Activated naive CD4-positive, alpha-beta T cell treated with anti-CD3 and anti-CD28 coated beads, Interleukin-2, amount 50 U/mL, for 16 hours (primary cell): ENCODE data around the gene BBC3.

Experiments
- DNase-seq: peaks from one replicate; pipeline ENCODE4 v3.0.0-alpha.2; 2020

Gene BBC3

GRCh38 chr19:47188507-47189033 is 42.4 kb downstream of the BBC3 start:
- no peak for DNase-seq

- no peak for DNase-seq
Measured at GRCh38 chr19:47187797-47188196, 43.2 kb downstream of the BBC3 start.

DNA sequence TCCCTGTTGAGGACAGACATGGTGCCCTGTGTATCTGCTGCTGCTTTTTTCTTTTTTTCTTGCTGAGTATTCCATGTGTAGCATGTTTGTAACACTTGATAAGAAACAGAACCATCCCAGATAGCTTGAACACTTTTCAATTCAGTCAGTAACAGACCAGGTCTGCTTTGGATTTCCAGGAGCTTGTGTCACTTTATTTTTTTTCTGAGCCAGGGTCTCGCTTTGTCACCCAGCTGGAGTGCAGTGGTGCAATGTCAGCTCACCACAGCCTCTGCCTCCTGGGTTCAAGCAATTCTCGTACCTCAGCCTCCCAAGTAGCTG is 43.7 kb downstream of the BBC3 start:
- DNase-seq, result no peak

- DNase-seq, result peak; percentile 85
Measured at GRCh38 chr19:47186446-47187334, 44.3 kb downstream of the BBC3 start.

GRCh38 chr19:47183601-47184000 is 47.4 kb downstream of the BBC3 start:
- DNase-seq, result no peak

- DNase-seq, result no peak
Measured at GRCh38 chr19:47179653-47180310, 51.2 kb downstream of the BBC3 start.

GRCh38 chr19:47176627-47177090 is 54.3 kb downstream of the BBC3 start:
- peak; percentile 39 for DNase-seq

DNA sequence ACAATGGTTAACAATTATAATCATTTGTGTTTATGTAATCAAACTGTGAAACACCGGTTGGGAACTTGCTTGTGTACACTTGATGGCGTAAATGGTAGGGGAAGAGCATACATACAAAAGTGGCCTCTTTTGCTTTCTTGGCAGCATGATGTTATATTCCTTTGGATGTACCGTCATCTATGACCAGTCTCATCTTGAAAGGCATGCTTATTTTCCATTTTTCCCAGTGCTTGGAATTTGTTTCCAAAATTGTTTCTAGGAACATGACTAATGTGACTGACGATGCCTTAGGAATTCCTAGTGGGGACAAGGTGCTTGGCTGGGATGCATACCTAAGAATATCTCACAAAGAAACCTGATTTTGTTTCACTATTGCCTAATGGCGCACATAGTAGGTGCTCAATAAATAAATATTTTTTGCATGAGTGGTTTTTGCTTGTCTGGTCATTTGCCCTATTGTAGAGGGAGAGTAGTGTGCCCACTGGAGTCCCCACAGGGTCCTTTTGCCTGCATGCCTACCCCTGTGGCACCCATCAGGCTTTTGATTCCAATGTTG is 54.9 kb downstream of the BBC3 start:
- DNase-seq, result no peak

GRCh38 chr19:47172666-47173455 is 58.1 kb downstream of the BBC3 start:
- no peak for DNase-seq
